Progenitor cell of endocrine pancreas (in vitro differentiated cells): Measurements from ENCODE around the gene CTBP2. TPM values are rescaled to one million over a fixed set of nuclear protein-coding genes. Genes with fewer than 3 reads are reported as not detected.
"Not testable (repeated sequence)": the region's sequence is repeated elsewhere in the genome, so short reads cannot be mapped to it uniquely, and the experiment has no call there.

Experiments used
- DNase-seq: peaks from one replicate; pipeline ENCODE4 v3.0.0; 2021; ENCODE audit warnings: low spot score; ENCODE audit not compliant: unreplicated experiment
- H3K27ac Mint-ChIP-seq: 2 replicates; pipeline ENCODE4 v1.8.0; 2021; ENCODE audit warnings: mild to moderate bottlenecking, moderate library complexity, mixed read lengths
- H3K27me3 Mint-ChIP-seq: 2 replicates; pipeline ENCODE4 v1.8.0; 2021; ENCODE audit warnings: mixed read lengths
- H3K36me3 Mint-ChIP-seq: 2 replicates; pipeline ENCODE4 v1.8.0; 2022; ENCODE audit warnings: mixed read lengths; ENCODE audit not compliant: insufficient read depth
- H3K4me1 Mint-ChIP-seq: 2 replicates; pipeline ENCODE4 v1.8.0; 2021; ENCODE audit warnings: low read depth, mixed read lengths
- H3K4me3 Mint-ChIP-seq: 2 replicates; pipeline ENCODE4 v1.8.0; 2021; ENCODE audit warnings: low read depth, mild to moderate bottlenecking, moderate library complexity, mixed read lengths
- H3K9me3 Mint-ChIP-seq: 2 replicates; pipeline ENCODE4 v1.8.0; 2021; ENCODE audit warnings: low read depth, mixed read lengths
- CTCF ChIP-seq: fragments of 200-600 bp; sonication (generic); IDR thresholded peaks from one replicate; pipeline ENCODE4 v1.5.0; 2021; ENCODE audit warnings: antibody characterized with exemption, mild to moderate bottlenecking; ENCODE audit not compliant: unreplicated experiment
- total RNA-seq: library from RNA; stranded (reverse); gene quantifications from 2 replicates; pipeline ENCODE4 v1.2.1, GENCODE V29; 2021

CTBP2 gene
- total RNA-seq, 1 donor from 2014 or later = 182 TPM

- Mint-ChIP-seq H3K9me3 (no peaks in the 10 kb centered on the region), H3K36me3 (peaks cover 25% of the 10 kb centered on the region), H3K4me1 (peaks cover 28% of the 10 kb centered on the region)
These were observed 76.8 kb downstream of the CTBP2 start for GRCh38 chr10:125083576-125083920.

DNA sequence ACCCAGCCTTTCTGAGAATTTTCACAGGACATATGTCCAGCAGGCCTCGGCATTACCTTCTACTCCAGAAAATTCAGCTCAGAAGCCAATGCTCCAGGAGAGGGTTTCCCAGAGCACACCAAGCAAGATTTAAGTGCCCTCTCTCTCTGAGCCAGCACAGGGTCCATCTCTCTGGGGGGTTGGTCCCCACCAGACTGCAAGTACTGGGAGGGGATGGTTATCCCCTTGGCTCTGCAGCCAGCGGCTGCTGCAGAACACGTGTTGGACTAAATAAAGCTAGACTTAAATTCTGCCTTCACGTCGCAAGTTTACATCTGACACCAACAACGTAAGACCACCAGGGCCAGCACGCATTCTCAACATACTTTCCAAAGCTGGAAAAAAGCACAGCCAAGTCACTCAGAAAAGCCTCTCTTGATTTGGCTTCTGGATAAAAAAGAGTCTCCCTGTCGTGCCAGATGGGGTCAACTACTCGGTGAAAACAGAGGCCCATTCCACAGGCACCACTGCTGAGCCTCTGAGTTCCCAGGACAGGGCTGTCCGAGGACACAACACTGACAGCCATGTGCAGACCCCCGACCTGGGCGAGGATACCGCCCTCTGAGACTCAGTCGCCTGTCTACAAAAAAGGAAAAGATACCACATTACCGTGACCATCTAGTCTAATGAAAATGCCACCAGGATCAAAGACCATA is 77.3 kb downstream of the CTBP2 start:
- H3K36me3 Mint-ChIP-seq = peaks cover 24% of the 10 kb centered on the region
- H3K4me1 Mint-ChIP-seq = peaks cover 28% of the 10 kb centered on the region
- H3K27me3 Mint-ChIP-seq = no peaks in the 10 kb centered on the region
- no peak for DNase-seq
- H3K4me3 Mint-ChIP-seq = no peak overlapping the region
- no peaks in the 10 kb centered on the region for H3K9me3 Mint-ChIP-seq
- H3K27ac Mint-ChIP-seq = no peak overlapping the region
- TF ChIP-seq CTCF = no peak

More at GRCh38 chr10:125083576-125083920, 76.8 kb downstream of the CTBP2 start:
- no peak overlapping the region for H3K27ac Mint-ChIP-seq
- TF ChIP-seq CTCF = no peak
- H3K4me3 Mint-ChIP-seq = no peak overlapping the region
- H3K27me3 Mint-ChIP-seq = no peaks in the 10 kb centered on the region
- DNase-seq = no peak

DNA sequence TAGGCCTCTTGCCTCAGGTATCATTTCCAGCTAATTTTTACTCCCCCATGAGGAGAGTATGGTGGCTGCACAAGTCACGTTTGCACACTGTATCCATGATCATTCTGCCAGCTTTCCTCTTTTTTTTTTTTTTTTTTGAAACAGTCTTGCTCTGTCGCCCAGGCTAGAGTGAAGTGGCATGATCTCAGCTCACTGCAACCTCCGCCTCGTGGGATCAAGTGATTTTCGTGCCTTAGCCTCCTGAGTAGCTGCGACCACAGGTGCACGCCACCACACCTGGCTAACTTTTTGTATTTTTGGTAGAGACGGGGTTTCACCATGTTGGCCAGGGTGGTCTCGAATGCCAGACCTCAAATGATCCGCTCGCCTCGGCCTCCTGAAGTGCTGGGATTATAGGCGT is 77.9 kb downstream of the CTBP2 start:
- H3K27ac Mint-ChIP-seq, H3K4me3 Mint-ChIP-seq, H3K9me3 Mint-ChIP-seq, DNase-seq, H3K27me3 Mint-ChIP-seq: not testable (repeated sequence)
- Mint-ChIP-seq H3K4me1 (peaks cover 22% of the 10 kb centered on the region), H3K36me3 (peaks cover 19% of the 10 kb centered on the region)

- DNase-seq = no peak
- peaks cover 21% of the 10 kb centered on the region for H3K4me1 Mint-ChIP-seq
- peaks cover 20% of the 10 kb centered on the region for H3K36me3 Mint-ChIP-seq
- H3K4me3 Mint-ChIP-seq = no peak overlapping the region
- H3K27ac Mint-ChIP-seq = no peak overlapping the region
- H3K27me3 Mint-ChIP-seq = no peaks in the 10 kb centered on the region
- TF ChIP-seq CTCF = no peak
- no peaks in the 10 kb centered on the region for H3K9me3 Mint-ChIP-seq
These were observed 78.4 kb downstream of the CTBP2 start for GRCh38 chr10:125081931-125082330.

GRCh38 chr10:125080984-125081383 is 79.4 kb downstream of the CTBP2 start:
- H3K4me1 Mint-ChIP-seq = peaks cover 18% of the 10 kb centered on the region
- no peak overlapping the region for H3K4me3 Mint-ChIP-seq
- TF ChIP-seq CTCF = no peak
- H3K27me3 Mint-ChIP-seq = no peaks in the 10 kb centered on the region
- H3K27ac Mint-ChIP-seq = peak overlapping the region; percentile 43
- DNase-seq = no peak
- peaks cover 27% of the 10 kb centered on the region for H3K36me3 Mint-ChIP-seq
- H3K9me3 Mint-ChIP-seq = no peaks in the 10 kb centered on the region

GRCh38 chr10:125080296-125080695 is 80.1 kb downstream of the CTBP2 start:
- Mint-ChIP-seq H3K27me3 (no peaks in the 10 kb centered on the region), H3K9me3 (no peaks in the 10 kb centered on the region), H3K36me3 (peaks cover 29% of the 10 kb centered on the region), H3K4me1 (peaks cover 18% of the 10 kb centered on the region), H3K4me3 (no peak overlapping the region), H3K27ac (no peak overlapping the region)
- no peak for TF ChIP-seq CTCF
- DNase-seq = no peak
